Effector memory CD4-positive, alpha-beta T cell (primary cell): ENCODE data around the gene CACNB4.
"Not testable (repeated sequence)": the region's sequence is repeated elsewhere in the genome, so short reads cannot be mapped to it uniquely, and the experiment has no call there.

Experiments used
- DNase-seq, 3 donors: peaks; one replicate each; pipeline ENCODE4 v3.0.0-alpha.2; 2020
- H3K27ac ChIP-seq: 2 replicates; pipeline ENCODE4 v1.7.0; 2013; ENCODE audit warnings: mild to moderate bottlenecking, low read length, moderate library complexity; ENCODE audit not compliant: insufficient read depth, poor library complexity, severe bottlenecking
- H3K27me3 ChIP-seq: replicated peaks from 2 replicates; pipeline ENCODE4 v1.7.0; 2013; ENCODE audit warnings: mild to moderate bottlenecking, low read length; ENCODE audit not compliant: insufficient read depth, control insufficient read depth, poor library complexity, severe bottlenecking
- H3K36me3 ChIP-seq: 2 replicates; pipeline ENCODE4 v1.7.0; 2013; ENCODE audit warnings: mild to moderate bottlenecking, low read length, moderate library complexity; ENCODE audit not compliant: control insufficient read depth, insufficient read depth
- H3K4me1 ChIP-seq: 2 replicates; pipeline ENCODE4 v1.7.0; 2013; ENCODE audit warnings: low read length, mild to moderate bottlenecking; ENCODE audit not compliant: control insufficient read depth, insufficient read depth, poor library complexity, severe bottlenecking
- H3K4me3 ChIP-seq: 2 replicates; pipeline ENCODE4 v1.7.0; 2013; ENCODE audit warnings: low read length, low read depth, mild to moderate bottlenecking; ENCODE audit not compliant: insufficient read depth, poor library complexity, severe bottlenecking
- H3K9me3 ChIP-seq: 2 replicates; pipeline ENCODE4 v1.7.0; 2013; ENCODE audit warnings: mild to moderate bottlenecking, low read length, moderate library complexity; ENCODE audit not compliant: control insufficient read depth

Gene CACNB4

DNA sequence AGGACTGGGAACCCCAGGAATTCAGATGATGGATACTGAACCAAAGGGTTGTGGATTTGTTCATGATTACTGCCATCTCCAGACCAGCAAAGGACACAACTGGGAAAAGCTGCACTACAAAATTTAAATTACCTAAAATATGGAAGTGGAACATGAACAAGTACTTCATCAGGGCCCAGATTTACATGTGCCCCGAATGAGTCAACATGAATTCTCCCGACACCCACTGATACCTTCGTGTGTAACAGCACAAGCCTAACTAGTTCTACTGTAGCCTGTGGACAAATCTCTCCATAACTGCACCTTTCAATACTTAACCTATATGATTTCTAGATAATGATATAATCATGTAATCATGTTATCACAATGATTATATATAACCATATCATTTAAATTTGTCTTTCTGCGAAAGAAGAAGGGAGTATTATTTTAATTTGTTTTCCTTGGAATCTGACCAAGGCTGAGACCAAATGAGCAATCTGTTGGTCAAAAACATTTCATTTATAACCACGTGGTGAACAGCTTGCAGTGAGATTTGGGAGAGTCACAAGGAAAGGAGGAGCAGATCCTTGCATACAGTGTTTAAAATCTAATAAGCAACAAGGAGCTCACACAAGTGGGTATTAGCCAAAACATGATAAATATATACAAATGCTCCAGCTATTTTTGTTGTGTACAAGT, 70.5 kb downstream of the CACNB4 start:
- DNase-seq = no peak

DNA sequence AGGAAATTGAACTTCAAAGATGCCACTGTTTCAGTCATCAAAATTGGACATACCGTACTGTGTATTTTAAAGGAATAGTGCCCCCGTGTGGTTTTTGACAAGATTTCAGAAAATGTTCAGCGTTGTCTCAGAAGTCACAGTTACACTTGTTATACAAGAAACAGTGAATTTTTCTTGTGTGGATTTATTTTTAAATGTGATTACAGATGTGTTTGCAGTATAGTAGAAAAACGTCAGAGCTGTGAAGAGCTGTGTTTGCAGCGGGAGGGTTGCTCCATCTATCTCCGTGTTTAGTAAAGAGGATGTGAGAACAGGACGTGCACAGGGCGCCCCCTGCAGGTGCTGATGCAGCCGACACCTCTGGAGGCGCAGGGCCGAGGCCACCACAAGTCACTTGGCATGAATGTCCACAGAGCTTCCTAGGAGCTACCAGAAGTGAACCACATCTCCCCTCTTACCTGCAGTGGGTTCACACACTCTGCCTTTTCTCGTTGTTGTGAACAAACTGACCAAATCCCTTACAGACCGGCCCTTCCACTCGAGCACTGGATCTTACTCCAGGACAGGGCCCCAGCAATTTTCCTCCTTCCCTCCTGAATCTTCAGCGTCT, 73.1 kb downstream of the CACNB4 start:
- Histone ChIP-seq H3K9me3 (no peaks in the 10 kb centered on the region), H3K27me3 (no peaks in the 10 kb centered on the region), H3K4me1 (no peaks in the 10 kb centered on the region), H3K36me3 (no peaks in the 10 kb centered on the region), H3K27ac (no peak overlapping the region), H3K4me3 (peak overlapping the region; percentile 27)
- DNase-seq = peak; percentile 23 to 58 (median 27)

More for the DNA sequence above, 70.5 kb downstream of the CACNB4 start:
- Histone ChIP-seq H3K4me3 (no peak overlapping the region), H3K27ac (no peak overlapping the region), H3K27me3 (no peaks in the 10 kb centered on the region), H3K9me3 (no peaks in the 10 kb centered on the region), H3K4me1 (no peaks in the 10 kb centered on the region), H3K36me3 (no peaks in the 10 kb centered on the region)

DNA sequence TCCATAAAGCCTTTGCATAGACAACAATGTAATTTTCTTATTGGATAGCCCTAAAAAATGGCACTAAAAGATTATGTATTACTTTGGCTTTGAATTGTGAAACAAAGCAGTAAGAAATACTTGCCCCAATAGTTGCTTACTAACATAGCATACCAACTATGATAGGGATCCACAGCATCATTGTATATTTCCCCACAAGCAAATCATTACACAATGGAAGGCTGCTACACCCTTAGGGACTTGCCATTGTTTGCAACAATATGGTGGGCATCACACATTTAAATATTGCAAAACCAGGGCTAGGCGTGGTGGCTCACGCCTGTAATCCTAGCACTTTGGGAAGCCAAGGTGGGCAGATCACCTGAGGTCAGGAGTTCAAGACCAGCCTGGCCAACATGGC, 74.4 kb downstream of the CACNB4 start:
- no peak overlapping the region for H3K4me3 ChIP-seq
- H3K9me3 ChIP-seq = no peaks in the 10 kb centered on the region
- H3K36me3 ChIP-seq = no peaks in the 10 kb centered on the region
- no peaks in the 10 kb centered on the region for H3K4me1 ChIP-seq
- H3K27me3 ChIP-seq = no peaks in the 10 kb centered on the region
- H3K27ac ChIP-seq = no peak overlapping the region
- no peak for DNase-seq

DNA sequence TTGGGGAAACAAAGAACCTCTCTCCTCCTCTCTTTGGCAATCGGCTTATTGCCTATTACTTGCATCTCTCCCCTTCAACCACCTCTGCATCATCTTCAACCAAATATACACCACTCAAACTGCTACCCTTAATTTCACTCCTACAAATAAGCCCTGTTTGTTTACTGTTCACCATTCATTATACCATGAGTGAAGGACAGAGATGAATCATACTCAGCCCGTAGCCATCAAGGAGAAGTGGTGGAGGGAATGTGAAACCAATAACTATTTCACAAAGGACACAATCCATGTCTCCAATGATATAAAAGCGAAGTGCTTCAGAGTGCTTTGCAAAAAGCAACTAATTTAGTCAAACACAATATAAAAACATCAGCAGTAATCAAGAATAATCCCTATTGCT, 76.8 kb downstream of the CACNB4 start:
- no peaks in the 10 kb centered on the region for H3K36me3 ChIP-seq
- no peak overlapping the region for H3K27ac ChIP-seq
- no peaks in the 10 kb centered on the region for H3K9me3 ChIP-seq
- no peak for DNase-seq
- no peaks in the 10 kb centered on the region for H3K27me3 ChIP-seq
- H3K4me1 ChIP-seq = no peaks in the 10 kb centered on the region
- no peak overlapping the region for H3K4me3 ChIP-seq

DNA sequence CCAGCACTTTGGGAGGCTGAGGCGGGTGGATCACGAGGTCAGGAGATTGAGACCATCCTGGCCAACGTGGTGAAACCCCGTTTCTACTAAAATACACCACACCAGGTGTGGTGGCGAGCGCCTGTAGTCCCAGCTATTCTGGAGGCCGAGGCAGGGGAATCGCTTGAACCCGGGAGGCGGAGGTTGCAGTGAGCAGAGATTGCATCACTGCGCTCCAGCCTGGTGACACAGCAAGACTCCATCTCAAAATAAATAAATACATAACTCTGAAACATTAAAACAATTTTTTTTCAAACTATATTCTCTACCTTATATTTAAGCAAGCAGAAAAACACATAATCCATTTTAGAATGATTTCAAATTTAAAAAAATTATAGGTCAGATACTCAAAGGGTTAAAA, 77.8 kb downstream of the CACNB4 start:
- H3K27me3 ChIP-seq = not testable (repeated sequence)

DNA sequence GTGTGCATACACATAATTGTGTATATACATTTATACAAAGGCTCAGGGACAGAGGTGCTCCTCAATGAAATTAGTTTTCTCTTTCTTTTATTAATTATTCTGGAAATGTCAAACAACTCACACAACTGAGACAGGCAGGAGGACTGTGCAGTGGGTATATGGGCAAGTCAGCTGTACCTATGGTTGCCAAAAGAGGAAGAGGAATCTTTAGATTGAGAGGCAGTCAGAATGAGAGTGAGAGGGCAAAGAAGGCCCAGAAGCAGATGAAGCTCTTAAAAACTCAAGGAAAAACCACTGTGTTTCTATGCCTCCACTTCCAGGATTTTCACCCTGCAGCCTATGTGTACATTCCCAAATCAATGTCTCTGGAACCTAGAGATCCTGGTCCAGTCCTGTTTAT, 79.1 kb downstream of the CACNB4 start:
- H3K27ac ChIP-seq = no peak overlapping the region
- no peaks in the 10 kb centered on the region for H3K27me3 ChIP-seq
- no peaks in the 10 kb centered on the region for H3K4me1 ChIP-seq
- H3K4me3 ChIP-seq = no peak overlapping the region
- DNase-seq = no peak
- no peaks in the 10 kb centered on the region for H3K9me3 ChIP-seq
- no peaks in the 10 kb centered on the region for H3K36me3 ChIP-seq

More for the DNA sequence above, 77.8 kb downstream of the CACNB4 start:
- H3K36me3 ChIP-seq, H3K27ac ChIP-seq, H3K4me3 ChIP-seq, H3K9me3 ChIP-seq, H3K4me1 ChIP-seq, DNase-seq: not testable (repeated sequence)

DNA sequence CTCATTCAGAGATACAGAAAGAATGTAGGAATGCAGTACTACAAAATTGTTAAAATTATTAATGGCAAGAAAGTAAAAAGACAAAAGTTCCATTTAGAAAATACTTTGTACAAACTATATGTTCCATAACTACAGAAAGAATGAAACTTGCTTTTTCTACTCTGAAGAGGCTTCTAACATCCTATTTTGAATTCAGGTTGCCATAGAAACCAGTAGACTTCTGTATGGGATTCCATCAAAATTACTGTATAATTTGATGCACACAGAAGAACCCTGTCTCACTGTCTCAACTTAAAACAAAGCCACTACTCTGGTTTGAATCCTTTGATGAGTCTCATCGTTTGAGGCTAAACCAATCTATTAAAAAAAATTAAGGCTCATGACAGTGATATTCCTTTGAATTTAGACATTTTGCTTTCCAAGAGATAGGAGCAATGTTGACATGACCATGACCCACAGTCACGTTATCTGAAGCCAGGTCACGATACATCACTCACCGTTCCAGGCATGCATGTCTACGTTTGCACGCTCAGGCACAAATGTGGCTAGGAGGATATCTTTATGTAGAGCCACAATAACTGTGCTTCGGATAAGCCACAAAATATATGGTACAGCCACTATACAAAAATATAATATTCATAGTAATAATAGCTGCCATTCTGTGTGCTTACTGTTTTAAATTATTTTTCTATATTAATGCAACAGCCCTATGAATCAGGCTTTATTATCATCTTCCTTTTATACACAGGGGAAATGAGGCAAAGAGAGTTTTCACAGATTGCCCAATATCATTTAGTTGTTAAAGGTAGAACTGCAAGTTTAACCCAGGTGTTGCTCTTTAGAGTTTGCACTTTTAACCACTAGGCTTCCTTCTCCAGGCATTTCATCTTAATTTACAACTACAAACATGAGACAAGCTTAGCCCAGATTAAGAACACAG, 82.4 kb downstream of the CACNB4 start:
- no peak overlapping the region for H3K4me3 ChIP-seq
- no peak overlapping the region for H3K27ac ChIP-seq
- H3K27me3 ChIP-seq = no peaks in the 10 kb centered on the region
- no peaks in the 10 kb centered on the region for H3K4me1 ChIP-seq
- H3K36me3 ChIP-seq = no peaks in the 10 kb centered on the region
- H3K9me3 ChIP-seq = no peaks in the 10 kb centered on the region
- no peak for DNase-seq

DNA sequence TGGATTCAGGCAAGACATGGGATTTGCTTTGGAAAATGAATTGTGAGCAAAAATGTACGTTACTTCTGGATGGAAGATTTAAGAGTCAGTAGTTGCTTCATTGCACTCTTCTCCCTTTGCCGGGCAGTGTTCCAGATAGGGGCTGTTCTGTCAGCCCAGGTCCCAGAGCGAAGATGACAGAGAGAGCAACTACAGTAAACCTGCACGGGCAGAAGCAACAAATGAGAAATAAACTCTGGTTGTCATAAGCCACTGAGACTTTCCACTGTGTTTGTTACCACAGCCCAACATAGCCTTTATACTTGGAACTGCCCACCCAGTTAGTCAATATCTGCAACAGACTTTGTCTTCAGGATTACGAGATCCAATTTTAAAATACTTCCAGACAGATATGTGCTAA, 83.3 kb downstream of the CACNB4 start:
- no peak overlapping the region for H3K4me3 ChIP-seq
- no peaks in the 10 kb centered on the region for H3K36me3 ChIP-seq
- H3K27me3 ChIP-seq = no peaks in the 10 kb centered on the region

DNA sequence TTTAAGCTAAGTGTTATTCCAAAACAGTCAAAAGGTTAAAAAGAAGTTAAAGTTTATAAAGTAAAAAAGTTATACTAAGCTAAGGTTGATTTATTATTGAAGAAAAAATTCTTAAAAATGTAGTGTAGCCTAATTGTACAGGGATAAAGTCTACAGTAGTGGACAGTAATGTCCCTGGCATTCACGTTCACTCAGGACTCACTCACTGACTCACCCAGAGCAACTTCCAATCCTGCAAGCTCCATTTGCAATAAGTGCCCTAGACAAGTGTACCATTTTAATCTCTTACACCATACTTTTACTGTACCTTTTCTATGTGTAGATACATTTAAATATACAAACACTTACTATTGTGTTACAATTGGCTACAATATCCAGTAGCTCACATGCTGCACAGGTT, 86.1 kb downstream of the CACNB4 start:
- no peak for DNase-seq
- Histone ChIP-seq H3K4me1 (no peaks in the 10 kb centered on the region), H3K36me3 (no peaks in the 10 kb centered on the region), H3K27ac (no peak overlapping the region), H3K4me3 (no peak overlapping the region), H3K9me3 (no peaks in the 10 kb centered on the region), H3K27me3 (no peaks in the 10 kb centered on the region)

More for the DNA sequence above, 83.3 kb downstream of the CACNB4 start:
- H3K9me3 ChIP-seq = no peaks in the 10 kb centered on the region
- DNase-seq = no peak
- no peak overlapping the region for H3K27ac ChIP-seq
- H3K4me1 ChIP-seq = no peaks in the 10 kb centered on the region

DNA sequence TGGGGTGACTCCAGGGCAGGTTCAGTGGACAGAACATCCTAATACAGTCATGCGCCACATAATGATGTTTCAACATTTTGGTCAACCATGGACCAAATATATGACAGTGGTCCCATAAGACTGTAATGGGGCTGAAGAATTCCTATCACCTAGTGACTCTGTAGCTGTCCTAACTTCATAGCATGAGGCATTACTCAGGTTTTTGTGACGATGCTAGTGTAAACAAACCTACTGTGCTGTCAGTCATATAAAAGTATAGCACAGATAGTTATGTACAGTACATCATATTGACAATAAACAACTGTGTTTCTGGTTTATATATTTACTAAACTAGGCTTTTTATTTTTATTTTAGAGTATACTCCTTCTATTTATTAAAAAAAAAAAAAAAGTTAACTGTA, 87.1 kb downstream of the CACNB4 start:
- H3K36me3 ChIP-seq = no peaks in the 10 kb centered on the region
- H3K27ac ChIP-seq = no peak overlapping the region
- no peaks in the 10 kb centered on the region for H3K4me1 ChIP-seq
- H3K9me3 ChIP-seq = no peaks in the 10 kb centered on the region
- H3K27me3 ChIP-seq = no peaks in the 10 kb centered on the region
- no peak for DNase-seq
- no peak overlapping the region for H3K4me3 ChIP-seq
